Measurements from ENCODE around the gene DGKB.

DNA sequence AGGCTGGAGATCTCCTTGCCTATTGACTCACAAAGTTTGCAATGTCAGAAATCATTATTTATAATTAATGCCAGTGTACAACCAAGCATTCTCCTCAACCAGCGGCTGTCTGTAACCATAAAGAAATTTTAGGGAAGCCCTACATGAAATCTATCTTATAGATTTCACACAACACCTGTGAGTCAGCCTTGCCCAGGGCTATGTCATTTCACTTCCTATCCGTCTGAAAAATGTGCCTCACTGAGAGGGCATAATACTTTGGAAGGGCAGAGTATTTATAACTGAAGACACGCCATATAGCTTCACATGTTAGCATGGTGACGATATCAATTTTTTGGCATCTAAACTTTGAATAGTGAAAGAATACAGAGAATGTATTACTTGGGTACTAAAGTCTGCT is 616.5 kb downstream of the DGKB start:
- no peak for TF ChIP-seq POLR2A (IDR thresholded peaks at IDR 0.05)
- TF ChIP-seq, protein P1, sequence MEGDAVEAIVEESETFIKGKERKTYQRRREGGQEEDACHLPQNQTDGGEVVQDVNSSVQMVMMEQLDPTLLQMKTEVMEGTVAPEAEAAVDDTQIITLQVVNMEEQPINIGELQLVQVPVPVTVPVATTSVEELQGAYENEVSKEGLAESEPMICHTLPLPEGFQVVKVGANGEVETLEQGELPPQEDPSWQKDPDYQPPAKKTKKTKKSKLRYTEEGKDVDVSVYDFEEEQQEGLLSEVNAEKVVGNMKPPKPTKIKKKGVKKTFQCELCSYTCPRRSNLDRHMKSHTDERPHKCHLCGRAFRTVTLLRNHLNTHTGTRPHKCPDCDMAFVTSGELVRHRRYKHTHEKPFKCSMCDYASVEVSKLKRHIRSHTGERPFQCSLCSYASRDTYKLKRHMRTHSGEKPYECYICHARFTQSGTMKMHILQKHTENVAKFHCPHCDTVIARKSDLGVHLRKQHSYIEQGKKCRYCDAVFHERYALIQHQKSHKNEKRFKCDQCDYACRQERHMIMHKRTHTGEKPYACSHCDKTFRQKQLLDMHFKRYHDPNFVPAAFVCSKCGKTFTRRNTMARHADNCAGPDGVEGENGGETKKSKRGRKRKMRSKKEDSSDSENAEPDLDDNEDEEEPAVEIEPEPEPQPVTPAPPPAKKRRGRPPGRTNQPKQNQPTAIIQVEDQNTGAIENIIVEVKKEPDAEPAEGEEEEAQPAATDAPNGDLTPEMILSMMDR (IDR thresholded peaks at IDR 0.05), result no peak

Measured in adrenal gland (tissue), 5 donors.